H9 (cell line): ENCODE data around the gene DMXL1. TPM values are rescaled to one million over a fixed set of nuclear protein-coding genes. Genes with fewer than 3 reads are reported as not detected.

ENCODE experiments used
- DNase-seq: peaks from one replicate; pipeline ENCODE4 v3.0.0-alpha.2; 2017
- H2AFZ ChIP-seq: one replicate; pipeline ENCODE4 v1.6.1; 2013; ENCODE audit warnings: mild to moderate bottlenecking, low read length, control low read depth, moderate library complexity
- H2AK5ac ChIP-seq: 2 replicates; pipeline ENCODE4 v1.6.1; 2013; ENCODE audit warnings: low read length, control low read depth, mixed read lengths; ENCODE audit not compliant: insufficient read length
- H2BK120ac ChIP-seq: one replicate; pipeline ENCODE4 v1.6.1; 2013; ENCODE audit warnings: low read depth, mild to moderate bottlenecking, low read length, control low read depth, inconsistent platforms; ENCODE audit not compliant: poor library complexity, severe bottlenecking
- H2BK12ac ChIP-seq: 2 replicates; pipeline ENCODE4 v1.6.1; 2013; ENCODE audit warnings: low read length, control low read depth, mixed read lengths, low read depth; ENCODE audit not compliant: insufficient read length
- H2BK15ac ChIP-seq: 2 replicates; pipeline ENCODE4 v1.6.1; 2013; ENCODE audit warnings: low read depth, low read length, control low read depth
- H2BK20ac ChIP-seq: one replicate; pipeline ENCODE4 v1.6.1; 2013; ENCODE audit warnings: low read depth, mild to moderate bottlenecking, low read length, control low read depth, inconsistent platforms; ENCODE audit not compliant: poor library complexity, severe bottlenecking
- H2BK5ac ChIP-seq: 2 replicates; pipeline ENCODE4 v1.6.1; 2013; ENCODE audit warnings: low read length, control low read depth, mixed read lengths; ENCODE audit not compliant: insufficient read length
- H3K14ac ChIP-seq: 2 replicates; pipeline ENCODE4 v1.6.1; 2013; ENCODE audit warnings: low read length, control low read depth; ENCODE audit not compliant: insufficient read depth
- H3K18ac ChIP-seq: 2 replicates; pipeline ENCODE4 v1.6.1; 2013; ENCODE audit warnings: low read depth, mild to moderate bottlenecking, mixed read lengths, low read length, control low read depth; ENCODE audit not compliant: insufficient read length
- H3K23ac ChIP-seq: 2 replicates; pipeline ENCODE4 v1.6.1; 2013; ENCODE audit warnings: low read length, control low read depth, mixed read lengths, low read depth; ENCODE audit not compliant: insufficient read length
- H3K23me2 ChIP-seq: 2 replicates; pipeline ENCODE4 v1.6.1; 2013; ENCODE audit warnings: low read depth, mild to moderate bottlenecking, mixed read lengths, low read length, control low read depth; ENCODE audit not compliant: insufficient read length, poor library complexity, severe bottlenecking
- H3K27ac ChIP-seq: 2 replicates; pipeline ENCODE4 v1.5.1; 2013; ENCODE audit warnings: low read length, control low read depth, mixed read lengths, low read depth; ENCODE audit not compliant: insufficient read length
- H3K27me3 ChIP-seq: 2 replicates; pipeline ENCODE4 v1.6.1; 2013; ENCODE audit warnings: low read length, control low read depth, inconsistent platforms; ENCODE audit not compliant: insufficient read depth
- H3K4ac ChIP-seq: 2 replicates; pipeline ENCODE4 v1.6.1; 2013; ENCODE audit warnings: low read depth, mild to moderate bottlenecking, control low read depth, inconsistent platforms, low read length, moderate library complexity
- H3K4me1 ChIP-seq: 2 replicates; pipeline ENCODE4 v1.6.1; 2013; ENCODE audit warnings: low read length, control low read depth, inconsistent platforms; ENCODE audit not compliant: insufficient read depth
- H3K4me2 ChIP-seq: 2 replicates; pipeline ENCODE4 v1.6.1; 2013; ENCODE audit warnings: low read length, control low read depth, mixed read lengths; ENCODE audit not compliant: insufficient read length, insufficient read depth
- H3K56ac ChIP-seq: 2 replicates; pipeline ENCODE4 v1.6.1; 2013; ENCODE audit warnings: low read depth, mild to moderate bottlenecking, mixed read lengths, low read length, control low read depth; ENCODE audit not compliant: insufficient read length
- H3K79me1 ChIP-seq: 2 replicates; pipeline ENCODE4 v1.6.1; 2013; ENCODE audit warnings: low read depth, mild to moderate bottlenecking, moderate library complexity, low read length, control low read depth, inconsistent platforms; ENCODE audit not compliant: insufficient read depth, poor library complexity, severe bottlenecking
- H3K79me2 ChIP-seq: 2 replicates; pipeline ENCODE4 v1.6.1; 2013; ENCODE audit warnings: low read length, control low read depth, inconsistent platforms; ENCODE audit not compliant: insufficient read depth
- H3K9ac ChIP-seq: 2 replicates; pipeline ENCODE4 v1.6.1; 2013; ENCODE audit warnings: low read length, control low read depth, mixed read lengths; ENCODE audit not compliant: insufficient read length; ENCODE audit errors: extremely low read depth
- H3K9me3 ChIP-seq: one replicate; pipeline ENCODE4 v1.6.1; 2013; ENCODE audit warnings: low read depth, low read length, inconsistent platforms; ENCODE audit not compliant: control insufficient read depth
- H3T11ph ChIP-seq: one replicate; pipeline ENCODE4 v1.6.1; 2013; ENCODE audit warnings: mild to moderate bottlenecking, low read length, control low read depth, inconsistent platforms
- H4K20me1 ChIP-seq: one replicate; pipeline ENCODE4 v1.6.1; 2013; ENCODE audit not compliant: control insufficient read depth, insufficient read length, insufficient read depth
- H4K5ac ChIP-seq: 2 replicates; pipeline ENCODE4 v1.6.1; 2013; ENCODE audit warnings: low read depth, mild to moderate bottlenecking, mixed read lengths, low read length, control low read depth; ENCODE audit not compliant: insufficient read length
- H4K8ac ChIP-seq: replicated peaks from 2 replicates; pipeline ENCODE4 v1.6.1; 2013; ENCODE audit warnings: low read length, control low read depth, mixed read lengths, low read depth; ENCODE audit not compliant: insufficient read length
- H4K91ac ChIP-seq: 2 replicates; pipeline ENCODE4 v1.6.1; 2013; ENCODE audit warnings: low read depth, mild to moderate bottlenecking, moderate library complexity, mixed read lengths, low read length, control low read depth; ENCODE audit not compliant: insufficient read length
- H3K27ac Mint-ChIP-seq, 3 experiments: 2 replicates in 2 of 3; 3 replicates in 1 of 3; pipeline ENCODE4 v1.8.0; 2020 to 2021; ENCODE audit warnings: mixed read lengths in 3 of 3, mild to moderate bottlenecking in 1 of 3, moderate library complexity in 1 of 3
- H3K27me3 Mint-ChIP-seq: 2 replicates; pipeline ENCODE4 v1.8.0; 2021; ENCODE audit warnings: low read depth, mild to moderate bottlenecking, moderate library complexity, mixed read lengths
- H3K36me3 Mint-ChIP-seq, 3 experiments: 2 replicates in 2 of 3; 3 replicates in 1 of 3; pipeline ENCODE4 v1.8.0; 2020 to 2021; ENCODE audit warnings: low read depth in 3 of 3, mixed read lengths in 3 of 3; ENCODE audit not compliant: insufficient read depth in 1 of 3
- H3K4me1 Mint-ChIP-seq, 2 experiments: 2 replicates each; pipeline ENCODE4 v1.8.0; 2020; ENCODE audit warnings: mixed read lengths in 2 of 2
- H3K4me3 Mint-ChIP-seq, 2 experiments: 2 replicates in 1 of 2; 3 replicates in 1 of 2; pipeline ENCODE4 v1.8.0; 2020 to 2021; ENCODE audit warnings: mild to moderate bottlenecking in 2 of 2, mixed read lengths in 2 of 2, moderate library complexity in 1 of 2
- H3K9me3 Mint-ChIP-seq, 2 experiments: 2 replicates in 1 of 2; 3 replicates in 1 of 2; pipeline ENCODE4 v1.8.0; 2020; ENCODE audit warnings: mild to moderate bottlenecking in 2 of 2, mixed read lengths in 2 of 2, moderate library complexity in 1 of 2
- WGBS: extraction: QIAGEN DNeasy Blood & Tissue Kit; methylation state at CpG from one replicate; pipeline ENCODE4 v1.1.7; 2013; ENCODE audit warnings: missing lambda C conversion rate, low lambda C conversion rate, mixed read lengths; ENCODE audit not compliant: insufficient read length; ENCODE audit errors: extremely low coverage; 5-methylcytosine and 5-hydroxymethylcytosine counted together
- total RNA-seq: library from RNA; stranded (reverse); gene quantifications from 2 replicates; pipeline ENCODE4 v1.2.1, GENCODE V29; 2021
- TF ChIP-seq, protein P1 (sequence below): fragments of 200-600 bp; sonication (generic); conservative IDR thresholded peaks from 3 replicates; pipeline ENCODE4 v1.8.0; 2021; ENCODE audit warnings: antibody characterized with exemption, mild to moderate bottlenecking

DMXL1 gene
- total RNA-seq, 1 experiment from 2014 or later = 63.5 TPM

DNA sequence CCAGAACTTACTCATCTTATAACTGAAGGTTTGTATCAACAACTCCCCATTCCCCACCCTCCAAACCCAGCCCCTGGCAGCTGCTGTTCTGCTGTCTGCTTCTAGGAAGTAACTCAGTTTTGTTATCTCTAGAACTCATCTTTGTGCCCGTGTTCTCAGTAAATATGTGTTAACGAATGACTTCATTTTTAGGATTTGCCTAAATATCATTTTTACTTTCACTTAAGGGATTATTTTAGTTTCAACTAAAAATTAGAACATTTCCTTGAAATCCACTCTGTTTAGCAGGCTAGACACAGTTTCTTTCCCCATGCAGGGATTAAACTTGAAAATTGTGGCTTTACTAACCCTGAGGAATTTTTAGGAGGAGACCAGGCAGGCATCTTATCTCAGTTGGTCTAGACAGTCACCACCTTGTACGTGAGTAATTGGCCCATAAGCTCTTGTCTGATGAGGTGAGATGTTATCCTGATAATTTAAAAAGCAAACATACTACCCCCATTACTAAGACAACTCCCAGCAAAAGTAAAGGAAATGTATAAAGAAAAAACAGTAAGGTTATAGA is 216.7 kb downstream of the DMXL1 start:
- Histone ChIP-seq H3K9ac (no peak overlapping the region), H3K4me2 (no peak overlapping the region)
- no peaks in the 10 kb centered on the region for H3K9me3 Mint-ChIP-seq

More for the DNA sequence above, 216.7 kb downstream of the DMXL1 start:
- Histone ChIP-seq H3K27ac (no peak overlapping the region), H2AK5ac (no peak overlapping the region), H3K23me2 (no peaks in the 10 kb centered on the region), H3K79me1 (no peaks in the 10 kb centered on the region), H4K91ac (no peak overlapping the region), H2BK20ac (no peak overlapping the region), H3K9me3 (no peaks in the 10 kb centered on the region), H3K14ac (no peak overlapping the region), H3K56ac (no peak overlapping the region), H3K79me2 (no peaks in the 10 kb centered on the region; the same call in 1 of the 2 replicates), H3K4me1 (peaks cover 11% of the 10 kb centered on the region), H3K23ac (no peak overlapping the region), H4K20me1 (no peaks in the 10 kb centered on the region), H3K18ac (no peak overlapping the region), H2AFZ (no peak overlapping the region), H4K8ac (no peak overlapping the region), H2BK12ac (no peak overlapping the region), H3K27me3 (no peaks in the 10 kb centered on the region), H3T11ph (no peak overlapping the region), H2BK5ac (no peak overlapping the region), H3K4ac (no peak overlapping the region), H4K5ac (no peak overlapping the region), H2BK15ac (no peak overlapping the region), H2BK120ac (no peak overlapping the region)
- Mint-ChIP-seq H3K4me1 (peaks cover 24 to 27% of the 10 kb centered on the region in 2 experiments), H3K4me3 (no peak overlapping the region), H3K27me3 (no peaks in the 10 kb centered on the region), H3K36me3 (no peaks in the 10 kb centered on the region; a peak in 1 of 7 replicates), H3K27ac (no peak overlapping the region)
- WGBS = no CpG with 5 or more reads among the region's 3 CpGs
- TF ChIP-seq, protein P1, sequence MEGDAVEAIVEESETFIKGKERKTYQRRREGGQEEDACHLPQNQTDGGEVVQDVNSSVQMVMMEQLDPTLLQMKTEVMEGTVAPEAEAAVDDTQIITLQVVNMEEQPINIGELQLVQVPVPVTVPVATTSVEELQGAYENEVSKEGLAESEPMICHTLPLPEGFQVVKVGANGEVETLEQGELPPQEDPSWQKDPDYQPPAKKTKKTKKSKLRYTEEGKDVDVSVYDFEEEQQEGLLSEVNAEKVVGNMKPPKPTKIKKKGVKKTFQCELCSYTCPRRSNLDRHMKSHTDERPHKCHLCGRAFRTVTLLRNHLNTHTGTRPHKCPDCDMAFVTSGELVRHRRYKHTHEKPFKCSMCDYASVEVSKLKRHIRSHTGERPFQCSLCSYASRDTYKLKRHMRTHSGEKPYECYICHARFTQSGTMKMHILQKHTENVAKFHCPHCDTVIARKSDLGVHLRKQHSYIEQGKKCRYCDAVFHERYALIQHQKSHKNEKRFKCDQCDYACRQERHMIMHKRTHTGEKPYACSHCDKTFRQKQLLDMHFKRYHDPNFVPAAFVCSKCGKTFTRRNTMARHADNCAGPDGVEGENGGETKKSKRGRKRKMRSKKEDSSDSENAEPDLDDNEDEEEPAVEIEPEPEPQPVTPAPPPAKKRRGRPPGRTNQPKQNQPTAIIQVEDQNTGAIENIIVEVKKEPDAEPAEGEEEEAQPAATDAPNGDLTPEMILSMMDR = no peak
- no peak for DNase-seq
